Epithelial cell of alveolus of lung (primary cell): ENCODE data around the gene CHERP. TPM values are rescaled to one million over a fixed set of nuclear protein-coding genes. Genes with fewer than 3 reads are reported as not detected.

Experiments used
- total RNA-seq: library from RNA; depleted of rRNA; stranded (reverse); fragments of >200 nt; gene quantifications from 2 replicates; pipeline ENCODE4 v1.2.1, GENCODE V29; 2015

The CHERP gene
- total RNA-seq = 5.3 and 13.3 TPM in 2 replicates

GRCh38 chr19:16542045-16542909 is at the start of gene CHERP:
TSS of gene CHERP (minus strand) at chr19:16542437. CDS start at chr19:16542378, 59 bp downstream.

DNA sequence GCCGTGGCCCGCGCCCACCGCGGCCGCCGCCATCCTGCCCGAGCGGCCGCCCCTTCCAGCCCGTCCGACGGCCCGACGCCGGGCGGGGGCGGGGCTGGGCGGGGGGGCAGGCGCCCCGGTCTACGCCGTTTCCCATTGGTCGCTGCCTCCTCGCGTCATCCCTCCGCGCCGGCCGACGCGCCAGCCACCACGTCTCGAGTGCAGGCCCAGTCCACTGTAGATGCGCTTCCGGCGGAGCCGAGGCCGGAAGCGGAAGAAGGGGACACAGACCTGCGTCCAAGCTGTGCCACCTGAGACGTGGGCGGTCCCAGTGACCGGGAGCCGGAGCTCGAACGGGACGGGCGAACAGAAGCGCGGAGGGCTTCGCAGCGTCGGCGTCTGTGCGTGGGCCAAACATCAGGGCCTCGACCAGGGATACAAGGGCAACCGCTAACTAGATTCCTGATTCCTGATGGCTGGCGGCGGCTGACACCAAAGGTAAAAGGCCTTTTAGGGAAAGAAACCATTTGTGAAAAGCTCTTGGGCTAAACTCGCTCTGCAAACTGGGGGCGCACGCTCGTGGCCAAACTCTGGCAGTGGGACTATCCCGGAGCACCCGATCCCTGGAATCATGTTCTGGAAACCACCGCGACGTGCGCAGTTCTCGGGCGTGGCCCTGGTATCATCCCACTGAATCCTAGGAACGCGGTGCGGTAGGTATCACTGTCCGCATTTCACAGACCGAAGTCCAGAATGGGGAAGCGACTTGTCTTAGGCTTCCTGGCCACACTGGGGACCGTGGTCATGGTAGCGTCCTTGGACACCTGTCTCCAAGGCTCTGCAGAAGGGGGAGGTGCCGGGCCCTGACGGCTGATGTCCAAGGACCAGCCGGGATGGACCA is 30.3 kb upstream of the CHERP start, which contains the start of gene SLC35E1:
Gene SLC35E1 (minus strand): TSS at position 84 of the 880 bp plus-strand sequence. CDS start 51 bp downstream, at position 33.

DNA sequence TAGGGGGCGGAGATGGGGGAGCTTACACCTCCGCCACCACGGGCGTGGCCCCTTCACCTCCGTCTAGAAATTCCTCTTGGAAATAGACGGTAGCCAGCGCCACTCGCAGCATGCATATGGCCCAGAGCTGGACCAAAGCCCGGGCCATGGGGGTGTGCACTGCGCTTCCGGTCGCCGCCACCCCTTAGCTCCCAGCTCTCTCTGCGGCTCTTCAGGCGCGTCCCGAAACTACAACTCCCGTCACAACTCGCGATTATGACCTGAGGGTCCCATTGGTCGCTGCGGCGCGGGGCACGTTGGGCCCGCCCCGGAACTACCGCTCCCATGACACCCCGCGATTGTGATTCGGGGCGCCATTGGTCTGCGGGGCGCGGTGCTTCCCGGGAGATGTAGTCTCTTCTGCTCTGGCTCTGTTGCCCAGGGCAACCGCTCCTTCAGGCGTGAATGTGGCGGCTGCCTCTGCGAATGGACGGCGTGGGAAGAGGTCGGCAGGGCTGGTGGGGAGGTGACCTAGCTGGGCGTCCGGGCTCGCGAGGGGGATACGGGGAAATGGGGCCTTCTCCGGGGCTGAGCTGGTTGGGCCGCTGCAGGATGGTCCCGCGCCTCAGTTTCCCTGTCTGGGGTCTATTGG is 46.1 kb downstream of the CHERP start, which contains the start of the genes C19orf44 and CALR3:
Gene C19orf44 (plus strand): TSS at position 413 of the 631 bp plus-strand sequence. CDS start 4,399 bp downstream, outside the sequence.
Gene CALR3 (minus strand): TSS at position 186 of the 631 bp plus-strand sequence. CDS start 38 bp downstream, at position 148.

Other genes starting within 250 kb of the CHERP start
- gene KLF2, start 217.6 kb downstream of the CHERP start, total RNA-seq = 1.2 and 7.0 TPM in 2 replicates
- gene EPS15L1, start 70.5 kb downstream of the CHERP start, total RNA-seq = 6.9 and 12.7 TPM in 2 replicates
- 0.39 and 0.56 TPM in 2 replicates for gene CALR3, start 46.3 kb downstream of the CHERP start, total RNA-seq
- 3.2 and 3.8 TPM in 2 replicates for gene C19orf44, start 46.0 kb downstream of the CHERP start, total RNA-seq
- gene SLC35E1, start 30.0 kb upstream of the CHERP start, total RNA-seq = 34.3 and 35.2 TPM in 2 replicates
- gene MED26, start 85.8 kb upstream of the CHERP start, total RNA-seq = 5.9 and 12.9 TPM in 2 replicates
- gene SMIM7, start 117.7 kb upstream of the CHERP start, total RNA-seq = 68.1 and 100 TPM in 2 replicates
- gene TMEM38A, start 118.7 kb upstream of the CHERP start, total RNA-seq = 1.4 and 5.0 TPM in 2 replicates
- not detected in 2 replicates for gene NWD1, start 177.4 kb upstream of the CHERP start, total RNA-seq